Caco-2 (cell line): ENCODE results near the gene EPB41L4B. TPM values are rescaled to one million over a fixed set of nuclear protein-coding genes. Genes with fewer than 3 reads are reported as not detected.

Experiments
- BruUV-seq: library from RNA; stranded (reverse); fragments of 400-500 nt; replicated peaks from 2 replicates; lab custom pipeline; 2021; lab: Mats Ljungman, UMichigan
- CTCF ChIA-PET: fragments of 300-600 bp; sonication (Branson Sonifier 250); formaldehyde crosslinking; loops from one replicate; lab custom pipeline; 2022; ENCODE audit warnings: antibody characterized with exemption; lab: Charles Lee
- POLR2A ChIA-PET: fragments of 300-600 bp; sonication (Branson Sonifier 250); formaldehyde crosslinking; loops from one replicate; lab custom pipeline; 2022; ENCODE audit warnings: antibody characterized with exemption; lab: Charles Lee
- DNase-seq, 2 experiments: peaks; one replicate each; pipeline versions ENCODE4 v3.0.0 to v3.0.0-alpha.2; 2020 to 2022
- H3K27me3 ChIP-seq: replicated peaks from 2 replicates; pipeline ENCODE4 v1.6.0; 2011; ENCODE audit warnings: low read length; ENCODE audit not compliant: control insufficient read depth, insufficient read depth
- H3K36me3 ChIP-seq: 2 replicates; pipeline ENCODE4 v1.5.1; 2011; ENCODE audit warnings: low read length; ENCODE audit not compliant: control insufficient read depth, insufficient read depth
- H3K4me1 ChIP-seq: fragments of 250-450 bp; sonication (Bioruptor Pico); 2 replicates; pipeline ENCODE4 v1.5.1; 2020; ENCODE audit warnings: mild to moderate bottlenecking
- H3K4me3 ChIP-seq: 2 replicates; pipeline ENCODE4 v1.5.1; 2011; ENCODE audit warnings: low read depth, mild to moderate bottlenecking, control low read depth, low read length
- H3K9me3 ChIP-seq: fragments of 250-450 bp; sonication (Bioruptor Pico); 2 replicates; pipeline ENCODE4 v1.5.1; 2020; ENCODE audit warnings: mild to moderate bottlenecking, moderate library complexity
- H3K27ac Mint-ChIP-seq: one replicate; pipeline ENCODE4 v1.8.0; 2022; ENCODE audit warnings: mixed read lengths; ENCODE audit not compliant: unreplicated experiment
- H3K27me3 Mint-ChIP-seq: one replicate; pipeline ENCODE4 v1.8.0; 2022; ENCODE audit warnings: mixed read lengths; ENCODE audit not compliant: insufficient read depth, unreplicated experiment
- H3K36me3 Mint-ChIP-seq: one replicate; pipeline ENCODE4 v1.8.0; 2022; ENCODE audit warnings: mild to moderate bottlenecking, mixed read lengths; ENCODE audit not compliant: insufficient read depth, unreplicated experiment
- H3K4me1 Mint-ChIP-seq: one replicate; pipeline ENCODE4 v1.8.0; 2022; ENCODE audit warnings: low read depth, mixed read lengths; ENCODE audit not compliant: unreplicated experiment
- H3K4me3 Mint-ChIP-seq: one replicate; pipeline ENCODE4 v1.8.0; 2022; ENCODE audit warnings: mild to moderate bottlenecking, moderate library complexity, mixed read lengths; ENCODE audit not compliant: unreplicated experiment
- H3K9me3 Mint-ChIP-seq: one replicate; pipeline ENCODE4 v1.8.0; 2022; ENCODE audit warnings: mixed read lengths; ENCODE audit not compliant: unreplicated experiment
- intact Hi-C: fragments of 100-400 bp; cut with micrococcal nuclease; formaldehyde crosslinking; loops from one replicate; pipeline ENCODE4 v1.10.0; 2022; ENCODE audit not compliant: unreplicated experiment
- total RNA-seq: library from RNA; stranded (reverse); gene quantifications from 2 replicates; pipeline ENCODE4 v1.2.3, GENCODE V29; 2022
- TF ChIP-seq, protein P1 (sequence below), 2 experiments: fragments of 200-600 bp in 1 of 2; IDR thresholded peaks; 1 replicate in 1 of 2; 2 replicates in 1 of 2; pipeline versions ENCODE4 v1.5.1 to v1.8.0; 2011 to 2022; ENCODE audit warnings: antibody characterized with exemption in 1 of 2, control low read depth in 1 of 2, inconsistent platforms in 1 of 2, low read depth in 1 of 2, low read length in 1 of 2, mild to moderate bottlenecking in 1 of 2, moderate library complexity in 1 of 2; ENCODE audit not compliant: insufficient read depth in 1 of 2, severe bottlenecking in 1 of 2, unreplicated experiment in 1 of 2

Gene EPB41L4B
- total RNA-seq, 1 experiment from 2014 or later = 16.3 TPM

- Histone ChIP-seq H3K4me1 (peaks cover 13% of the 10 kb centered on the region; the same call in 1 of the 2 replicates), H3K9me3 (no peaks in the 10 kb centered on the region), H3K4me3 (no peak overlapping the region), H3K27me3 (no peaks in the 10 kb centered on the region), H3K36me3 (no peaks in the 10 kb centered on the region; the same call in 1 of the 2 replicates)
- BruUV-seq = no TSS peak
- H3K4me3 Mint-ChIP-seq = no peak overlapping the region
- H3K4me1 Mint-ChIP-seq = peaks cover 20% of the 10 kb centered on the region
- peaks cover 1% of the 10 kb centered on the region for H3K36me3 Mint-ChIP-seq
- CTCF ChIA-PET = no interaction called here
- no peaks in the 10 kb centered on the region for H3K9me3 Mint-ChIP-seq
- intact Hi-C loops = no loop called here
- peak overlapping the region; percentile 63 for H3K27ac Mint-ChIP-seq
- TF ChIP-seq, protein P1, sequence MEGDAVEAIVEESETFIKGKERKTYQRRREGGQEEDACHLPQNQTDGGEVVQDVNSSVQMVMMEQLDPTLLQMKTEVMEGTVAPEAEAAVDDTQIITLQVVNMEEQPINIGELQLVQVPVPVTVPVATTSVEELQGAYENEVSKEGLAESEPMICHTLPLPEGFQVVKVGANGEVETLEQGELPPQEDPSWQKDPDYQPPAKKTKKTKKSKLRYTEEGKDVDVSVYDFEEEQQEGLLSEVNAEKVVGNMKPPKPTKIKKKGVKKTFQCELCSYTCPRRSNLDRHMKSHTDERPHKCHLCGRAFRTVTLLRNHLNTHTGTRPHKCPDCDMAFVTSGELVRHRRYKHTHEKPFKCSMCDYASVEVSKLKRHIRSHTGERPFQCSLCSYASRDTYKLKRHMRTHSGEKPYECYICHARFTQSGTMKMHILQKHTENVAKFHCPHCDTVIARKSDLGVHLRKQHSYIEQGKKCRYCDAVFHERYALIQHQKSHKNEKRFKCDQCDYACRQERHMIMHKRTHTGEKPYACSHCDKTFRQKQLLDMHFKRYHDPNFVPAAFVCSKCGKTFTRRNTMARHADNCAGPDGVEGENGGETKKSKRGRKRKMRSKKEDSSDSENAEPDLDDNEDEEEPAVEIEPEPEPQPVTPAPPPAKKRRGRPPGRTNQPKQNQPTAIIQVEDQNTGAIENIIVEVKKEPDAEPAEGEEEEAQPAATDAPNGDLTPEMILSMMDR (IDR thresholded peaks at IDR 0.05; ENCODE audit: insufficient read depth in 1 of 2, low read depth in 1 of 2, low read length in 1 of 2, severe bottlenecking in 1 of 2, unreplicated experiment in 1 of 2) = no peak
- no peak for DNase-seq
- H3K27me3 Mint-ChIP-seq = no peaks in the 10 kb centered on the region
- POLR2A ChIA-PET = no interaction called here
These were observed 69.1 kb downstream of the EPB41L4B start for GRCh38 chr9:109251776-109252106.

- Mint-ChIP-seq H3K9me3 (no peaks in the 10 kb centered on the region), H3K27ac (peak overlapping the region; percentile 63), H3K36me3 (peaks cover 6% of the 10 kb centered on the region), H3K4me3 (no peak overlapping the region), H3K4me1 (peaks cover 20% of the 10 kb centered on the region), H3K27me3 (no peaks in the 10 kb centered on the region)
- Histone ChIP-seq H3K36me3 (no peaks in the 10 kb centered on the region; the same call in 1 of the 2 replicates), H3K4me3 (no peak overlapping the region), H3K27me3 (no peaks in the 10 kb centered on the region), H3K9me3 (no peaks in the 10 kb centered on the region), H3K4me1 (peaks cover 13% of the 10 kb centered on the region; the same call in 1 of the 2 replicates)
- ChIA-PET POLR2A (no interaction called here), CTCF (no interaction called here)
- intact Hi-C loops = no loop called here
- DNase-seq = no peak
- TF ChIP-seq, protein P1 (IDR thresholded peaks at IDR 0.05; ENCODE audit: insufficient read depth in 1 of 2, low read depth in 1 of 2, low read length in 1 of 2, severe bottlenecking in 1 of 2, unreplicated experiment in 1 of 2) = no peak
- no TSS peak for BruUV-seq
These were observed 69.6 kb downstream of the EPB41L4B start for GRCh38 chr9:109251080-109251775.

GRCh38 chr9:109250771-109251079, 70.1 kb downstream of the EPB41L4B start:
- Mint-ChIP-seq H3K27me3 (no peaks in the 10 kb centered on the region), H3K4me1 (peaks cover 20% of the 10 kb centered on the region), H3K27ac (no peak overlapping the region), H3K36me3 (peaks cover 8% of the 10 kb centered on the region), H3K9me3 (no peaks in the 10 kb centered on the region), H3K4me3 (no peak overlapping the region)
- Histone ChIP-seq H3K4me1 (peaks cover 13% of the 10 kb centered on the region; the same call in 1 of the 2 replicates), H3K9me3 (no peaks in the 10 kb centered on the region), H3K36me3 (no peaks in the 10 kb centered on the region; the same call in 1 of the 2 replicates), H3K4me3 (no peak overlapping the region), H3K27me3 (no peaks in the 10 kb centered on the region)
- TF ChIP-seq, protein P1 (IDR thresholded peaks at IDR 0.05; ENCODE audit: insufficient read depth in 1 of 2, low read depth in 1 of 2, low read length in 1 of 2, severe bottlenecking in 1 of 2, unreplicated experiment in 1 of 2) = no peak
- CTCF ChIA-PET = no interaction called here
- no peak for DNase-seq
- no TSS peak for BruUV-seq
- POLR2A ChIA-PET = no interaction called here
- intact Hi-C loops = no loop called here
